ENCODE data around the gene DPP10. TPM values are rescaled to one million over a fixed set of nuclear protein-coding genes. Genes with fewer than 3 reads are reported as not detected.

DPP10 gene
- total RNA-seq, 3 donors from 2014 or later: 0.29 to 0.33 (median 0.32) TPM

GRCh38 chr2:115484486-115484885 is 1042.0 kb downstream of the DPP10 start:
- Histone ChIP-seq H3K27me3 (no peaks in the 10 kb centered on the region), H3K27ac (no peak overlapping the region), H3K36me3 (no peaks in the 10 kb centered on the region), H3K4me3 (no peak overlapping the region), H3K4me1 (no peaks in the 10 kb centered on the region), H3K9me3 (no peaks in the 10 kb centered on the region)
- no peak for TF ChIP-seq POLR2AphosphoS5 (IDR thresholded peaks at IDR 0.05)
- no peak for TF ChIP-seq CTCF (IDR thresholded peaks at IDR 0.05)
- no peak for TF ChIP-seq POLR2A (IDR thresholded peaks at IDR 0.05)
- intact Hi-C loops (cut with DNase I; ENCODE audit: low total_unique reads): no loop called here
- DNase-seq (ENCODE audit: low spot score in 2 of 2): no peak

GRCh38 chr2:115484983-115485382 is 1042.5 kb downstream of the DPP10 start:
- no peak overlapping the region for H3K4me3 ChIP-seq
- no peaks in the 10 kb centered on the region for H3K36me3 ChIP-seq
- intact Hi-C loops (cut with DNase I; ENCODE audit: low total_unique reads): no loop called here
- H3K27me3 ChIP-seq: no peaks in the 10 kb centered on the region
- no peaks in the 10 kb centered on the region for H3K9me3 ChIP-seq
- TF ChIP-seq POLR2AphosphoS5 (IDR thresholded peaks at IDR 0.05) (no peak), POLR2A (IDR thresholded peaks at IDR 0.05) (no peak), CTCF (IDR thresholded peaks at IDR 0.05) (no peak)
- H3K4me1 ChIP-seq: no peaks in the 10 kb centered on the region
- no peak overlapping the region for H3K27ac ChIP-seq
- DNase-seq (ENCODE audit: low spot score in 2 of 2): no peak

GRCh38 chr2:115491186-115491793 is 1048.8 kb downstream of the DPP10 start:
- H3K27me3 ChIP-seq: no peaks in the 10 kb centered on the region
- H3K4me1 ChIP-seq: no peaks in the 10 kb centered on the region
- H3K36me3 ChIP-seq: no peaks in the 10 kb centered on the region
- no peak for DNase-seq (ENCODE audit: low spot score in 2 of 2)
- intact Hi-C loops (cut with DNase I; ENCODE audit: low total_unique reads): no loop called here
- no peaks in the 10 kb centered on the region for H3K9me3 ChIP-seq
- no peak for TF ChIP-seq POLR2AphosphoS5 (IDR thresholded peaks at IDR 0.05)
- TF ChIP-seq CTCF (IDR thresholded peaks at IDR 0.05): no peak
- TF ChIP-seq POLR2A (IDR thresholded peaks at IDR 0.05): no peak
- no peak overlapping the region for H3K4me3 ChIP-seq
- no peak overlapping the region for H3K27ac ChIP-seq

- Histone ChIP-seq H3K27ac (no peak overlapping the region), H3K4me1 (no peaks in the 10 kb centered on the region), H3K9me3 (no peaks in the 10 kb centered on the region), H3K36me3 (no peaks in the 10 kb centered on the region), H3K27me3 (no peaks in the 10 kb centered on the region), H3K4me3 (no peak overlapping the region)
- no peak for DNase-seq (ENCODE audit: low spot score in 2 of 2)
- intact Hi-C loops (cut with DNase I; ENCODE audit: low total_unique reads): no loop called here
- no peak for TF ChIP-seq POLR2AphosphoS5 (IDR thresholded peaks at IDR 0.05)
- TF ChIP-seq CTCF (IDR thresholded peaks at IDR 0.05): no peak
Measured at GRCh38 chr2:115505331-115505730, 1062.9 kb downstream of the DPP10 start.

GRCh38 chr2:115520727-115521126 is 1078.3 kb downstream of the DPP10 start:
- Histone ChIP-seq H3K27me3 (no peaks in the 10 kb centered on the region), H3K4me3 (no peak overlapping the region), H3K9me3 (no peaks in the 10 kb centered on the region), H3K4me1 (no peaks in the 10 kb centered on the region), H3K27ac (no peak overlapping the region), H3K36me3 (no peaks in the 10 kb centered on the region)
- intact Hi-C loops (cut with DNase I; ENCODE audit: low total_unique reads): no loop called here
- TF ChIP-seq POLR2AphosphoS5 (IDR thresholded peaks at IDR 0.05): no peak
- no peak for TF ChIP-seq POLR2A (IDR thresholded peaks at IDR 0.05)
- no peak for TF ChIP-seq CTCF (IDR thresholded peaks at IDR 0.05)
- no peak for DNase-seq (ENCODE audit: low spot score in 2 of 2)
